Posterior cingulate gyrus (tissue), 11 donors: ENCODE data around the gene CLEC18C.
"Not testable (repeated sequence)": the region's sequence is repeated elsewhere in the genome, so short reads cannot be mapped to it uniquely, and the experiment has no call there.

Source experiments
- DNase-seq, 10 donors: peaks; one replicate each; pipeline versions ENCODE4 v3.0.0 to v3.0.0-alpha.2; 2020 to 2021; ENCODE audit warnings: mixed read lengths in 3 of 10
- intact Hi-C: fragments of 100-400 bp; cut with DNase I; formaldehyde crosslinking; loops from one replicate; pipeline ENCODE4 v1.15.1; 2023

CLEC18C gene

DNA sequence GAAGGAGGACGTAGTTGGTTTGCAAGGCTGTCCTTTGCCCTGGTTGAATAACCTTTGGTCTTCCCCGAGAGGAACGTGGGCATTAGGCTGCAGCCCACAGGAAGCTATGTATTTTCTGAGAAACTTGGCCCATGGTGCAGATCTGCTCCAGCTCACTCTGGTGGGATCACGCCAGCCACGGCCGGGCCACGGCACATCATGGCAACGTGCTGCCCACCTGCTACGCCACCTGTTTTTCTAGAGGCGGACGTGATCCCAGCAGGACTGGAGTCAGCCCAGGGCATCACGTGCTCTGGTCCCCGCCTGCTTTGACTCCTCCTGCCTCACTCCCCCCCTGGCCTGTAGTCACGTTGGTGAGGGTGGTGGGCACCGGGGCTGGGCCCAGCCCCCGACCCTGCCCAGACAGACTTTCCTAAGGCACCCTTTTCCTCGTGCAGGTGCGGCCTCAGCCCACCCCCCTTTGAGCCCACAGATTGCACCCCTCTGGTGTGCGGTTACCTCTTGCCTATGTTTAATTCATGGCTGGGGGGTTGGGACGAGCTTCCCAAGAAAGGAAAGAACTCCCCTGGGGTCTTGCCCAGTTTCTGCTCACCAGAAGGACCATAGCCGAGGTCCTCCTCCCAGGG lies at the start of gene CLEC18C:
CLEC18C (plus strand) TSS at position 576 of the 626 bp plus-strand sequence. CDS start 492 bp downstream, outside the sequence.
- peak in 2 of 10 donors; percentile 16 to 22 for DNase-seq
- intact Hi-C loops, result not testable (repeated sequence)

GRCh38 chr16:70123822-70124221 lies 49.8 kb upstream of the CLEC18C start:
- intact Hi-C loops, DNase-seq: not testable (repeated sequence)

- intact Hi-C loops, DNase-seq: not testable (repeated sequence)
Measured at GRCh38 chr16:70126226-70126625, 47.4 kb upstream of the CLEC18C start.

DNA sequence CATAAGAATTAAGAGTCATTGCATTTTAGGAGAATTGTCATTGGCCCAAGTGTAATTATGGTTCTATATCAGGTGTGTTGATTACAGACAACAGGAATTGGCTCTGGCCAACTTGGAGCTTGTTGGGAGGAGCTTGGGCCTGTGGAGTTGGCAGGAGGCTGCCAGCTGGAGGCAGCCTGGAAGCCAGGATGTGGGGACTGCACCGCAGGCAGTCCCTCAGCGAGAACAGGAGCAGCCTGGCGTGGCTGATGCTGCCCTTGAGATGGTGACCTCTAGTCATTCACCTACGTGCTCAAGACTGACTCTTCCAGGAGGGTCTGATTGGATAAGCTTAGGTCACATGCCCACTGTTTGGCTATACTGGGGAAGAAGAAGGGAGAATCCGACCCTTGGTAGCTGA lies 45.9 kb upstream of the CLEC18C start:
- intact Hi-C loops, DNase-seq: not testable (repeated sequence)

DNA sequence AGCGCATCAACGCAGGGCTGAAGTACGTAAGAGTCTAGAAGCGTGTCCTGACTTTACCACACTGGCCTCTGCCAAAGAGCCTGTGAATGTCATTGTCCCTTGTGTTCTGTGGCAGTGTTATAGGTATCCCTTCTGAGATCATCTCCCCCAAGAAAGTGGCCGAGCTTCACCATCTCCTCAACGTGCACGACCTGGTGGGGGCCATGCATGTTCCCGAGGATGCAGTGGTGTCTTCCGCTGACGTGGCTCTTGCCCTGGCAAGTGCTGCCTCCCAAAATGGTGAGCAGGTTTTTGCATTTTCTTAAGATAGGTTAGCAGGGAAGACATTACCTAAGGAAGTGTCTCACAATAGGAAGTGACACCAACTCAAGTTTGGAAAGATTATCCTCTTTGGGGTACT lies 44.7 kb upstream of the CLEC18C start:
- DNase-seq, intact Hi-C loops: not testable (repeated sequence)

DNA sequence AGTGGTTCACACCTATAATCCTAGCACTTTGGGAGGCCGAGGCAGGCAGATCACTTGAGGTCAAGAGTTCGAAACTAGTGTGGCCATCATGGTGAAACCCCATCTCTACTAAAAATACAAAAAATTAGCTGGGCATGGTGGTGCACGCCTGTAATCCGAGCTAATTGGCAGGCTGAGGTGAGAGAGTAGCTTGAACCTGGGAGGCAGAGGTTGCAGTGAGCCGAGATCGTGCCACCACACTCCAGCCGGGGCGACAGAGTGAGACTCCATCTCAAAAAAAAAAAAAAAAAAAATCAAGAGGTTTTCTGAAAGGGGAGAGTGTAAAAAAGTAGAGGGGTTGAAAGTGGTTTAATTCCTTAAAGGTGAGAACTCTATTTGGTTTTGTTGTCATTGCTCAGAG lies 37.8 kb upstream of the CLEC18C start:
- peak in 1 of 10 donors; percentile 73 for DNase-seq
- intact Hi-C loops, result not testable (repeated sequence)

DNA sequence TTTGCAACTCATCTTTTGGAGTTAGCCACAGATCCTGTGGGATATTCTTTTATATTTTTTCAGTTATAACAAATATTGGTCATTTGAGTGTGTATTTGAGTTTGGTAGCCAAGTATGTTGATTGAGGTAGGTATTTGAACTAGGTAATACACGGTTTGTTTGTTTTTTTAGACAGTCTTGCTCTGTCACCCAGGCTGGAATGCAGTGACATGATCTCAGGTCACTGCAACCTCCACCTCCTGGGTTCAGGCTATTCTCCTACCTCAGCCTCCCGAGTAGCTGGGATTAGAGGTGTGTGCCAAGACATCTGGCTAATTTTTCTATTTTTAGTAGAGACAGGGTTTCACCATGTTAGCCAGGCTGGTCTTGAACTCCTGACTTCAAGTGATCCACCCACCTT lies 37.0 kb upstream of the CLEC18C start:
- DNase-seq, intact Hi-C loops: not testable (repeated sequence)

GRCh38 chr16:70142739-70143138 lies 30.8 kb upstream of the CLEC18C start:
- intact Hi-C loops, result not testable (repeated sequence)
- peak in 1 of 10 donors; percentile 64 for DNase-seq

GRCh38 chr16:70143231-70143895 lies 30.2 kb upstream of the CLEC18C start:
- intact Hi-C loops, result not testable (repeated sequence)
- DNase-seq, result peak in 1 of 10 donors; percentile 69

DNA sequence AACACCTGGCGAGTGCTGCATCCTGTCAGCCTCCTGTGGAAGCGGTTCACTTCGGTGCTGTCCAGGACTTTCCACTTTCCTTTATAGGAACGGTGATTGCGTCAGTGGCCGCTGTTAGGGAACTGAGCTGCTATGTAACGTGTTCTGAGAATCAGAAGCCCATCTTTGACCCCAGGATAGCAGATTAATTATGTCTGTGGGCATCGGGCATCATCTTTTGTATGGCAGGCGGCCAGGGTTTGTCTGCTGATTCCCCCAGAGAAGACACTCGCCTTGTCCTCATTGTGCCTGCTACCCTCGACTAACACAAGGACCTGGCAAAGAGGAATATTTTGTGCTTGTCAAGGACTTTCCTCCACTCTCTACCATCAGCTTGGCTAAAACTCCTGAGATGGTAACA lies 25.7 kb upstream of the CLEC18C start:
- intact Hi-C loops, result not testable (repeated sequence)
- DNase-seq, result peak in 1 of 10 donors; percentile 35

- peak in 1 of 10 donors; percentile 70 for DNase-seq
- intact Hi-C loops, result not testable (repeated sequence)
Measured at GRCh38 chr16:70148453-70148852, 25.1 kb upstream of the CLEC18C start.

DNA sequence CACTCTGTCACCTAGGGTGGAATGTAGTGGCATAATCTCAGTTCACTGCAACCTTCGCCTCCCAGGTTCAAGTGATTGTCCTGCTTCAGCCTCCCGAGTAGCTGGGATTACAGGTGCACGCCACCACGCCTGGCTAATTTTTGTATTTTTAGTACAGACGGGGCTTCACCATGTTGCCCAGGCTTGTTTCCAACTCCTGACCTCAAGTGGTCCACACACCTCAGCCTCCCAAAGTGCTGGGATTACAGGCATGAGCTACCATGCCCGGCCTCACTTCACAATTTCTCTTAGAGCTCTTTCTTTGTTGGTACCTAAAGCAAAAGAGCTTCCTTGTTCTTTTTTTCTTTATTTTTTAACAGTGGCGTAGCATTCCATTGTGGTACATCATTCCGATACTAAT lies 24.3 kb upstream of the CLEC18C start:
- intact Hi-C loops, result not testable (repeated sequence)
- peak in 1 of 10 donors; percentile 40 for DNase-seq

DNA sequence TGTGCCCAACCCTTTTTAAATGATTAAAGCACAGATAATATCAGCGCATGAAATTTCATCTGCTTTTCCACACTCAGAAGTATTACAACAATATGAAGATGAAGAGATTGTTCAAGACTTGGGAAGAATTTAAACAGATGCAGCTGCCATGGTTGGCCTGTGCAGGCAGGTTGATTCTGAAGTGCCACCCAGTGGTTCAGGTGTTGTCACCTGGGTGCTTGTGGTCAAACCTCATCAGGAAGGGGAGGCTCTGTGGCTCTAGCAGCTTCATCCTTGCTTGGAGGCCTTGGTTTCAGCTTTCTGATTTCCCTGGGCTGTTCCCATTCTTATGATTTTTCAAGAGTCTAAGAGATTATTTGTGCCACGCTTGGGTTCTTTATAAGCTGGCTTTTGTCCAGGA lies 22.2 kb upstream of the CLEC18C start:
- intact Hi-C loops, result no loop called here
- peak in 1 of 10 donors; percentile 60 for DNase-seq

- peak in 2 of 10 donors; percentile 22 to 86 for DNase-seq
- intact Hi-C loops, result no loop called here
Measured at GRCh38 chr16:70151941-70152509, 21.6 kb upstream of the CLEC18C start.

DNA sequence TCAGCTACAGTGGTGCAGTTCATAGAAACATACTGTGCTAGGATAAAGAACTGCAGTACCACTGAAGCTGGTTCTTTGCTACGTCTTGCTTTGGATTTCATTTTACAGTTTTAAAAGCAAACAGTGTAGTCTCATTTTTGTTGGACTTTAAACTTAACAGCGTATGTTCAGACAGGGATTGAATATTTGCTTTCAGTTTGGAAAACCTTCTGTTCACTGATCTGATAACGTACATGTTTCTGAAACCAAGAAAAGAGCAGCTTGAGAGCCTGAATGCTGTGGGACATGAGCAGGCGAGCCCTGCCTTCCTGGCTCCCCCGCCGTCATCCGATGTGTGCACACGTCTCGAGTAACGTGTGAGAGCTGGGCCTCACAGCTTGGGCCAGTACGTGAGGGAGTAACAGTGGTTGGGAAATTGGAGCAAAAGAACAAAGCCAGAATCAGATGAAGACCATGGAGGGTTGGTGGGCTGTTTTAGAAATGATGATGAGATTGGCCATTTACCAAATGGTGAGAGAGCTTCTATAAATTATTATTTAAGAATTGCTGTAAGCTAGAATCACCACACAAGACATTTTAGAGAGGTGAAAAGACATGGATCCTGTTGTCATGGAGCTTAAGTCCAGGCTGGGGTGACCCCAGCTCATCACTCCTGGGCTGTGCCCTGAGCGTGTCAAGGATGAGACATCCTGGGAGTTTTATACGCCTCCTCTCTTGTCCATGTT lies 20.8 kb upstream of the CLEC18C start:
- peak in 1 of 10 donors; percentile 74 for DNase-seq
- intact Hi-C loops, result no loop called here

GRCh38 chr16:70154736-70155135 lies 18.9 kb upstream of the CLEC18C start:
- intact Hi-C loops, result not testable (repeated sequence)
- peak in 1 of 10 donors; percentile 72 for DNase-seq

DNA sequence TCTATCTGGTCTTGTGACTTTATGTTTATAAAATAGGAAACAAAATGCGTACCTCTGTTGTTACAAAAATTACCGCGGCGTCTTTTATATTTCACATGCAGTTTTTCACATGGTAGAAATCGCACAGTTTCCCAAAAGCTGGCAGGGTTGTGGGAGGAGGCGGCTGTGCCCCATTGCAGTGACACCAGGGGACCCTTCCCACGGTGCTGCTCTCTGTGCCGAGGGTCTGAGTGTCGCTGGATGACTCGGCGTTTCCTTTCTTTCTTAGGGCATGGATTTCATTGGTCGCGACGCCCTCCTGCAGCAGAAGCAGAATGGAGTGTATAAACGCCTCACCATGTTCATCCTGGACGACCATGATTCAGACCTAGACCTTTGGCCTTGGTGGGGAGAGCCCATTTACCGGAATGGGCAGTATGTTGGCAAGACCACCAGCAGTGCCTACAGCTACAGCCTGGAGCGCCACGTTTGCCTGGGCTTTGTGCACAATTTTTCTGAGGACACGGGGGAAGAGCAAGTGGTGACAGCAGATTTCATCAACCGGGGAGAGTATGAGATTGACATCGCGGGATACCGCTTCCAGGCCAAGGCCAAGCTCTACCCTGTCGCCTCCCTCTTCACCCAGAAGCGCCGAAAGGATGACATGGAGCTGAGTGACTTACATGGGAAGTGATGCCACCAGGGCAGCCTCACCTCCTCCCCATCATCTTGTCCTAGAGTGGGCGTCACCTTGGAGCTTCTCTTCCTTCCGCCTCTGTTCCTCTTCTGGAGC lies 17.2 kb upstream of the CLEC18C start:
- intact Hi-C loops, result no loop called here
- DNase-seq, result peak in 2 of 10 donors; percentile 77 to 85

DNA sequence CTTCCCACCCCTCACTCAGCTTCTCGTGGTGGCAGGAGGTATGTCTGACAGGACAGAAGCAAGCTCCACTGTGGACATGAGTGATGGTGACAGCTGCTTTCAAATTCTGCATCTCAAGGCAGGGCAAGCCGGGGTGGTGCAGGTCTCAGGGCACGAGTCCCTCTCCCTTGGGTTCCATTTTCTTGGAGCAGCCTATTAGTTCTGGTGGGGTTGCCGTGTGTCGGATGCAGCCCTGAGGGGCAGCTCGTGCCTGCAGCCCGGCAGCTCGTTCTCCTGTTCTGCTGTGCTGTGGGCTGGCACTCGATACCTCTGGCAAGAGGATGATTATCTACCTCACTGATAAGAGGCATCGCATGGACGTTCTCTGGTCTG lies 16.5 kb upstream of the CLEC18C start:
- peak in 2 of 10 donors; percentile 74 to 80 for DNase-seq
- intact Hi-C loops, result no loop called here

GRCh38 chr16:70157477-70158260 lies 15.9 kb upstream of the CLEC18C start:
- intact Hi-C loops, result no loop called here
- peak in 2 of 10 donors; percentile 26 to 60 for DNase-seq
